ENCODE data around the gene GMEB2.
A peak's percentile ranks its signal among the peaks of the same experiment; 100 is the strongest.
"Not testable (repeated sequence)": the region's sequence is repeated elsewhere in the genome, so short reads cannot be mapped to it uniquely, and the experiment has no call there.

The GMEB2 gene, protein sequence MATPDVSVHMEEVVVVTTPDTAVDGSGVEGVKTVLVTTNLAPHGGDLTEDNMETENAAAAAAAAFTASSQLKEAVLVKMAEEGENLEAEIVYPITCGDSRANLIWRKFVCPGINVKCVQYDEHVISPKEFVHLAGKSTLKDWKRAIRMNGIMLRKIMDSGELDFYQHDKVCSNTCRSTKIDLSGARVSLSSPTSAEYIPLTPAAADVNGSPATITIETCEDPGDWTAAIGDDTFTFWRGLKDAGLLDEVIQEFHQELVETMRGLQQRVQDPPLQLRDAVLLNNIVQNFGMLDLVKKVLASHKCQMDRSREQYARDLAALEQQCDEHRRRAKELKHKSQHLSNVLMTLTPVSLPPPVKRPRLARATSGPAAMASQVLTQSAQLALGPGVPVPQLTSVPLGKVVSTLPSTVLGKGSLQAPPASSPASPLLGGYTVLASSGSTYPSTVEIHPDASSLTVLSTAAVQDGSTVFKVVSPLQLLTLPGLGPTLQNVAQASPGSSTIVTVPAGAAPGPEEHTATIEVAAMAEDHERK

DNA sequence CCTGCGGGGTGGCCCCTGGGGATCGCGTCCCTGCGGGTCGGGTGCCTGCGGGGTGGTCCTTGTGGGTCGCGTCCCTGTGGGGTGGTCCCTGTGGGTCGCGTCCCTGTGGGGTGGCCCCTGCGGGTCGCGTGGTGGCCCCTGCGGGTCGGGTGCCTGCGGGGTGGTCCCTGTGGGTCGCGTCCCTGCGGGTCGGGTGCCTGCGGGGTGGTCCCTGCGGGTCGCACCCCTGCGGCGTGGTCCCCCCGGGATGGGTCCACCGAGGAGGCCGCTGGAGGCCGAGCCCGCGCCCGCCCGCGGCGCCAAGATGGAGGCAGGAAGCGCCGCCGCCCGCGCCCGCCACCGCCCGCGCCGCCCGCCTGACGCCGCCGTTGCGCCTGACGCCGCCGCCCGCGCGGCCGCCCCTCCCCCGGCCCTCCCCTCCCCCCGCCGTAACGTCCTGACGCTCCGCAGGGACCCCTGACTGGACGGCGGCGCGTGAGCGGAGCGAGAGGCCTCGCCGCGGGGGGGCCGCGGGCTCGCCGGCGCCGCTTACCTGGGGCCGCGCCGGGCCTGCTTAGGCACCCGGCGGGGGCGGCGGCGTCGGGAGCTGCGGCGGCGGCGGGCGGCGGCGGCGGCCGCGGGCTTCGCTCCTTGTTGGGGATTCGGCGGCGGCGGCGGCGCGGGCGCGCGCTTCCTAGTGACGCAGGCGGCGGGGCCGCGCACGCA, at the start of gene GMEB2:
TSS of gene GMEB2 (minus strand) at position 678 of the 705 bp plus-strand sequence. CDS start 7,704 bp downstream, outside the sequence.
- DNase-seq (ENCODE audit: low read depth, low spot score), result peak; percentile 13

DNA sequence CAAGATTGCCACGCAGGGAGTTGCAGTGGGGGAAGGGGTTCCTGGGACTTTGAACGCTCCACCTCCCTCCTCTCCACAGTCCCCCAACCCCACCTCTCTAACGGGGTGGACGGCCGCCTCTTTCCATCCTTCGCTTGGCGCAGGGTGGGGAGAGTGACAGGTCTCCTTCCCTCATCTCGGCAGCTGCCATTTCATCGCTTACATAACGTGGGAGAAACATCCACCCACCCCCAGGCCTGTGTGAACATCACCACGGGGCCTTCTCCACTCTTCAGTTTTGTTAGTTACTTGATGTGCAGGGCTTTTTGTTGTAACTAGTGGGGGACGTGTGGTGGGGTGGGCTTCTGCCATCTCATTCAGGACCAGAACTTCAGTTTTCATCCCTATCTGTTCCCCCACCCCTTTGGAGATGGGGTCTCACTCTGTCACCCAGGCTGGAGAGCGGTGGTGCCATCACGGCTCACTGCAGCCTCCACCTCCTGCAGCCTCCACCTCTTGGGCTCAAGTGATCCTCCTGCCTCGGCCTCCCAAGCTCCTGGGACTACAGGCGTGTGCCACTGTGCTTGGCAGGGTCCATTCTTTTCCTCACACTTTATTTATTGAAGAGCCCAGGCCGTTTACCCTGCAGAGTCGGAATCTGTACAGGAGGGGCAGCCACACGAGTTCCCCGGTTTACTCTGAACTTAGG, 48.9 kb upstream of the GMEB2 start:
- no peak for DNase-seq (ENCODE audit: low read depth, low spot score)

DNA sequence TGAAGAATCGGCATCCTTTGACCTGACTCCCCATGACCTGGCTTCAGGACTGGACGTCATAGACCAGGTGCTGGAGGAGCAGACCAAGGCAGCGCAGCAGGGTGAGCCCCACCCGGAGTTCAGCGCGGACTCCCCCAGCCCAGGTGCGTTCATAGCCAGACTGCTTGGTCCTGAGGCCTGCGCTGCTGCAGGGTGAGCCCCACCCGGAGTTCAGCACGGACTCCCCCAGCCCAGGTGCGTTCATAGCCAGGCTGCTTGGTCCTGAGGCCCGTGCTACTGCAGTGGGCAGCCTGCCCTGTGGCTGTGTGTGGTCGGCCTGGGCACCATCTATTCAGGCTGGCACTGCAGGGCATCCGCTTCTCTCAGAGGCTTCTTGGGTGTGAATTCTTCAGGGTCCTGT, 47.0 kb upstream of the GMEB2 start:
- DNase-seq (ENCODE audit: low read depth, low spot score), result no peak

DNA sequence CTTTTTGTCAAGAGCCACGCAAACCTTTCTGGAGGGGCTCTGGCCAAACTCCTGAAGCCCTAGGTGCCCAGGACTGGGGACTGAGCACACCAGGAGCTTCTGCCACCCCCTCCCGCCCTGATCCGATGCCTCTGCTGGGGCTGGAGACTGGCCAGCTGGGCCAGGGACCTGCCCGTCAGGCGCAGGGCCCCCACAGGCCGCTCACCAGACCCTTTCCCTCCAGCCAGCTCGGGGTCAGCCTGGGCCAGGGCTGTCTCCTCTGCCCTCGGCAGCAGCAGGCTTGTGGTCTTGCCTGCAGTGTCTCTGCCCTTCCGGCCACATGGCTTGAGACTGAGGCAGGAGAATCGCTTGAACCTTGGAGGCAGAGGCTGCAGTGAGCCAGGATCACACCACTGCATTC, 45.8 kb upstream of the GMEB2 start:
- no peak for DNase-seq (ENCODE audit: low read depth, low spot score)

DNA sequence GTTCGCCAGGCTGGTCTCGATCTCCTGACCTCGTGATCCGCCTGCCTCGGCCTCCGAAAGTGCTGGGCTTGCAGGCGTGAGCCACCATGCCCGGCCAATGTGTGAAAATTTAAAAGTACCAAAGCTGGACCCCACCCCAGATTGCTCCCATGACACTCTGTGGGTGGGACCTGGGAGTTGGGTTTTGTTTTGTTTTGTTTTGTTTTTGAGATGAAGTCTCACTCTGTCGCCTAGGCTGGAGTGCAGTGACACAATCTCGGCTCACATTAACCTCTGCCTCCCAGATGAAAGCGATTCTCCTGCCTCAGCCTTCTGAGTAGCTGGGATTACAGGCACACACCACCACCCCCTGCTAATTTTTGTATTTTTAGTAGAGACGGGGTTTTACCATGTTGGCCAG, 44.8 kb upstream of the GMEB2 start:
- DNase-seq (ENCODE audit: low read depth, low spot score), result not testable (repeated sequence)

DNA sequence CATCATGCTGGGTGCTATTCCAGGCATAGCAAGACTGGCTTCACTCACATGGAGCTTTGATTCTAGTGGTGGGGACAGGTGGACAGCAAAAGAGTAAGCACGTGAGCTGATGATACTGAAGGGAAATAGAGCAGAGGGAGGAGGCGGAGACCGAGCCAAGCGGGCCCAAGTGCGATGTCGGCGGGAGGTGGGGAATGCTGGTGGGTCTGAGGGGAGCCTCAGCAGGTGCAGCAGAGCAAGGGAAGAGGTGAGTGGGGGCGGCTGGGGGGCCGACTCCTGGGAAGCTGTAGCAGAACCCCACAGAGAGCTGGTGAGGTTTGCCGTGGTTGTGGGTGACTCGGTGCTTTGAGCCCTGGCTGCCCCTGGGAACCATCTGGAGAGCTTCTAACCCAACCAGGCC, 41.5 kb upstream of the GMEB2 start:
- no peak for DNase-seq (ENCODE audit: low read depth, low spot score)

DNA sequence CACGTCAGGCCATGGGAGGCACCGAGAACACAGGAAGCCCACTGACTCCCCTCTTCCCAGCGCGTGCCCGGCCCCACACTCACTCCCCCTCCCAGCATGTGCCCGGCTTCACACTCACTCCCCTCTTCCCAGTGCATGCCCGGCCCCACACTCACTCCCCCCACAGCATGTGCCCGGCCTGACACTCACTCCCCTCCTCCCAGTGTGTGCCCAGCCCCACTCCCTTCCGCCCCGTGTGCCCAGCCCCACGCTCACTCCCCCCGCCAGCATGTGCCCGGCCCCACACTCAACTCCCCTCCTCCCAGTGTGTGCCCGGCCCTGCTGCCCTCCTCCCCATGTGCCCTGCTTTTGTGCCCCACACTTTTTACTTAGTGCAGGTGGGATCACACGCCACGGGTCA, 41.0 kb upstream of the GMEB2 start:
- no peak for DNase-seq (ENCODE audit: low read depth, low spot score)

DNA sequence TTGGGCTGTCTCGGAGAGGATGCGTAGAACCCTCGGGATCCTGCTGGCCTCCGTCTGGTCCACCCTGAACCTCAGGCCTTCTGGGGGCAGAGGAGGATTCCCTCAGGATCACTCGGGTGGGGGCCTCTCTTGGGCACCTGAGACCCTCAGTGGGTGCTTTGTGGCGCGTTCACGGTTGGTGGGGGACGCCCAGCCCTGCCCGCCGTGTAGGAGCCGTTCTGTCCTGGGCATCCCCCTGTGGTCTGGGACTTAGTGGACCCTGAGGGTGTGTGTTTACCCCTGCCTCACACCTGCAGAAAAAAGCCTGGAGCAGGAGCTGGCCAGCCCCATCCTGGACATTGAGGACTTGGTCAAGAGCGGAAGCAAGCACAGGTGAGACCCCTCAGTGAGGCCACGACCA, 38.8 kb upstream of the GMEB2 start:
- DNase-seq (ENCODE audit: low read depth, low spot score), result no peak

DNA sequence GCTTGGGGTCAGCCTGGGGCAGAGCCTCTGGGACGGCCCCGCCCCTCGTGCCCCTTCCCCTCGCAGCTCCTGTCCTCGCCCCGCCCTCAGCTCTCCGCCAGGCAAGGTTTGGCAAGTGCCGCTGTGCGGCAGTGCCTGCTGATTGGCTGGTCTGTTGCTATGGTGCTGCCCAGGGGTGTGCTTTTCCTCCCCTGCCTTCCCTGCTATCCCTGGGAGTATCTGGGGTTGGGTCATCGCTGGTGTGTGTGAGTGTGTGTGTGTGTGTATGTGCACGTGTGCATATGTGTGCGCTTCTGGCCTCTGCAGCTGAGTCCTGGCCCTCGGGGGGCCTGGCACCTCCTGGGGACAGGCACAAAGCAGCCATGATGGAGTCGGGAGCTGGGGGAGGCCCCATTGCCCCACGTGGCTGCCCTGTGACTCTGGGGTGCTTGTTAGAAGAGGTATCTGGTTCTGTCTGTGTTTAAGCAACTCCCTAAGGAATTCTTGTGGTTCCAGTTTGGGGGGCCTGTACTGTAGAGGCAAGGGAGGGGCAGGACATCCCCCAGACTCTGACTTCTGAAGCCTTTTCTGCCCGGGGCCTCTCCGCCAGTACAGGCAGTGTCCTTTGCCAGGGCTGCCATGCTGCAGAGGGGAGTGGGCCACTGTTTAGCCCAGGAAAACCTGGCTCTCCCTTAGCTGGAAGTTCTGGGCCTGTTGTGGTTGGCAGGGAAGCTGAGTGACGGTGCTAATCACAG, 38.1 kb upstream of the GMEB2 start:
- no peak for DNase-seq (ENCODE audit: low read depth, low spot score)

DNA sequence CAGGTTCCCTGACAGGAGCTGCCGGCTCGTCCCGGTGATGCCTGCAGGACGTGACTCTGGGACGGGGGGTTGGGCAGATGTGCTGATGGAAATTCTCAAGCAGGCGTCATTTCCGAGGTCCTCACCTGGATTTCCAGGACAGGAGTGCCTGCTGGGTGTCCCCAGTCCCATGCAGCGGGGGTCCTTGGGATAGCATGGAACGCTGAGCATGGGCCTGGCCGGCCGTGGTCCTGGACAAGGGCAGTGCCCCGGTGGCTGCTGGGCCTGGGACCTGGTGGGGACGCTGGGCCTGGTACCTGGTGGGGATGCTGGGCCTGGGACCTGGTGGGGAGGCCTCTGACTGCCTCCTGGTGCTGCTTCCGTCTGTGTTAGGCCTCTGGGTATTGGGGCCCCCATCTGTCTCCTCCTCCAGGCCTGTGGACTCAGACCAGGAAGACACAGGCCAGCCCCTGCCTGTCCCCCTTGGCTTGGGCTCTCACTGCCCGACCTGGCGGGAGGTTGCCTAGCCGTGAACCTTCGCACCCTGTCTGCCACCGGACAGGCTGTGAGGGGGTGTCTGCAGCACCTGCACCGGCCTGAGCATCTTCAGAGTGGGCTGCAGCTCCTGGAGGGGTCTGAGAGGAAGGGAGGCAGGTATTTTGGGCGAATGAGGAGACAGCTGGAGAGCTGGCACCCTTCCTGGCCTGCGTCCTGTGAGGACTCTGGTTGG, 37.4 kb upstream of the GMEB2 start:
- no peak for DNase-seq (ENCODE audit: low read depth, low spot score)

DNA sequence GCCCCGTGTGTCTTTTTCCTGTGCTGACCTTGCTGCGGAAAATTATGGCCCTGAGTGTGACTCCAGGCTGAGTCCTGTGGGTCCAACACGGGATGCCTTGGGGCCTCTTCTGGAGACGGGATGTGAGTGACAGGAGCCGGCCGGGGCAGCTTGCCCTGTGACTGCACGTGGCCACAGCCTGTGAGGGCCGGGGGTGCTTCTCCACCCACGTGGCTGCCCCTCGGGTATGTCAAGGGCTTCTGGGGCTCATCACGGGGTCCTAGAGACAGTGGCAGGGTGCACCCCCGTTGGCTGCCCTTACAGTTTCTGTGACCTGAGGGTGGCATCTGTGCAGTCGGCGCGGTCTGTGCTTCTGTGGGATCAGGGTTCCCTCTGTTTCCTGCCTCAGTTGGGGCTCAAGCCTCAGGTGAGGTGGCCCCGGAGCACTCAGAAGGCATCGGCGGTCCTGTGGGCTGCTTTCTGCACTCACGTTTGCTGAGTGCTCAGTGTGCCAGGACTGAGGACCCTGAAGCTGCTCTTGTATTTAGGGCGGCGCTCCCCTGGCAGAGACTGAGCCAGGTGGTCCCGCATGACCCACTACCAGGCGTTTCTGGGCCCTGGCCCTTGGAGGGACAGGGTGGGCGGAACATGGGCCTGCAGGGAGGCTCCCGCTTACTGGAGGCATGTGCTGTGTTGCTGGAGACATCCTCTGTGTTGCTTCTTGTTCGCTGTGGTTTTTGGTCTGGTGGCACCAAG, 36.6 kb upstream of the GMEB2 start:
- DNase-seq (ENCODE audit: low read depth, low spot score), result no peak

DNA sequence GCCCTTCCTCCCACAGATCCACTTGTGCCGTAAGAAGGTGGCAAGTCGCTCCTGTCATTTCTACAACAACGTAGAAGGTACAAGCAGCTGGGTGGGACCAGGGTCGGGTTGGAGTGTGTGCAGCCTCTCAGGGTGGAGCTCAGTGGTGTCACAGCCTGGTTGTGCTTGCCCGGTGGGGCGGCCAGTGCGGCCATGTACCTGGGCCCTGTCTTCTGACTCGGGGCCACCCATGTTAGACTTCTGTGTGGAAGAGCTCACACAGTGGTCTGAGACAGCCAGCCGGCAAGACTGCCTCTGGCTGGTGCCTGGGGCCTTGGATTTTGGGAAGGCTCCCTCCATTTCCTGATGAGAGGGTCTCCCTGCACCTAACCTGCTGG, 35.9 kb upstream of the GMEB2 start:
- DNase-seq (ENCODE audit: low read depth, low spot score), result no peak

DNA sequence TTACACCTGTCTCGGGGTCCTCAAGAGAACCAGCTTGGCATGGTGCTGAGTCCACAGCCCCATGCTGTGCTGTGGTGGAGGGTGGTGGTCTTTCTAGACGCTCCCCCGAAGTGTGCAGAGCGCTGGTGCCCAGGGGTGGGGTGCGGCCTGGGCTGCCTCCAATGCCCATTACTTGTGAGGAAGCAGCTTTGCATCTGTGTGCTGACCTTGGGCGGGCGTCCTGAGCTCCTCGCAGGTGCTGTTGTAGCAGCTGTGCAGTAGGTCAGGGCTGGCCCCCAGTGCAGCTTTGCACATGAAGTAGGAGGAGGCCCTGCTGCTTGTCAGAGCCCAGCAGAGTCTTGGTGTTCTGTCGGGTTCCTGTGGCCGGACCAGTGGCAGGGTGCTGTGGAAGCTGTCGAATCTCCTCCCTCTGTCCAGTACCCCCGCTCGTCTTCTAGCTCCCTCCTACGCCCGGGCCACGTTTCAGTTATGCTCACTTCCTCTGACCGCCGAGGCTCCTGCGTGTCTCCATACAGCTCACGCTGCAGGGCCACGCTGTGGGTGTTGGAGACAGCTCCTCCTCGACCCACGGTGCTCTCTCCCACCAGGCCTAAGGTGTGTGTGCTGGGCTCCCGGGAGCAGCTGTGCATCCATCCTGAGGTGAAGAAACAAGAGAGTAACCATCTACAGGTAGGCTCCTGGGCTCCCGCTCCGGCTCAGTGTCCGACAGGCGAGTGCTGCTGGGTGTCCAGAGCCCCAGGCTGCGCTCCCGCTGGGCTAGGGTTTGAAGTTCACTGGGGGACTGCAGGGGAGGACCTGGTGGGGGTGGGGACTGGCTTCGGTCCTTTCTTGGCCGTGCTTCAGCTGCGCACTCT, 35.3 kb upstream of the GMEB2 start:
- no peak for DNase-seq (ENCODE audit: low read depth, low spot score)

DNA sequence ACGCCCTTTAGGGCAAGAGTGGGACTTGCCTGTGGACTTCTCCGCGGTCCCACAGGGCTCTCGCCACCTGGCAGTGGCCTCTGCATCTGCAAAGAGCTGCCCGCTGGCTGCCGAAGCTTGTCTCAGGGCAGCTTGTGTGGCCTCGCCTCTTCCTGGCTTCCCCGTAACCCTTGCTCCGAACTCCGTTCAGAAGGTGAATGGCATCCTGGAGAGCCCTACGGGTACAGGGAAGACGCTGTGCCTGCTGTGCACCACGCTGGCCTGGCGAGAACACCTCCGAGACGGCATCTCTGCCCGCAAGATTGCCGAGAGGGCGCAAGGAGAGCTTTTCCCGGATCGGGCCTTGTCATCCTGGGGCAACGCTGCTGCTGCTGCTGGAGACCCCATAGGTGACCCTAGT, 34.2 kb upstream of the GMEB2 start:
- DNase-seq (ENCODE audit: low read depth, low spot score), result no peak

DNA sequence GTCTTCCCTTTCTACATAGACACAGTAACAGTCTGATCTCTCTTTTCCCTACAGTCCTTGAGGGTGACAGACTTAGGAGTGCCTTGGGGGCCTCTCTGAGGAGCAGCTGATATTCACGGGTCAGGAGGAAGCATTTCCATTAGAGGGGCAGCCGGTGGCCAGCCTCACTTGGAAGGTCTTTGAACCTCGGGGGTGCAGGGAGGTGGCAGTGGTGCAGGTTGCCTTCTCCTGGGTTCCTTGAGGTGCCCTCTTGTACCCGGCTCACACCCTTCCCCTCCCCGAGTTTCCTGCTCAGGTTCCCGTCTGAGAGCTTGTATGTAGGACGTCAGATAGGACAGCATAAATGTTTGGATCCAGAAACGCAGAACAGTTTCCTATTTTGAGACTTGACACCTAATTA, 33.7 kb upstream of the GMEB2 start:
- DNase-seq (ENCODE audit: low read depth, low spot score), result no peak

DNA sequence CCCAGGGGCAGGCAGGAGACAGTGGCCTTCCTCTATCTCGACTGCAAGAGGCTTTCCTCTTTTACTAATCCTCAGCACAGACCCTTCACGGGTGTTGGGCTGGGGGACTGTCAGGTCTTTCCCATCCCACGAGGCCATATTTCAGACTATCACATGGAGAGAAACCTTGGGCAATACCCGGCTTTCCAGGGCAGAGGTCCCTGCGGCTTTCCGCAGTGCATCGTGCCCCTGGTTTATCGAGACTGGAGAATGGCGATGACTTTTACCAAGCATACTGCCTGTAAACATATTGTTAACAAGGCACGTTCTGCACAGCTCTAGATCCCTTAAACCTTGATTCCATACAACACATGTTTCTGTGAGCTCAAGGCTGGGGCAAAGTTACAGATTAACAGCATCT, 33.3 kb upstream of the GMEB2 start:
- not testable (repeated sequence) for DNase-seq (ENCODE audit: low read depth, low spot score)

DNA sequence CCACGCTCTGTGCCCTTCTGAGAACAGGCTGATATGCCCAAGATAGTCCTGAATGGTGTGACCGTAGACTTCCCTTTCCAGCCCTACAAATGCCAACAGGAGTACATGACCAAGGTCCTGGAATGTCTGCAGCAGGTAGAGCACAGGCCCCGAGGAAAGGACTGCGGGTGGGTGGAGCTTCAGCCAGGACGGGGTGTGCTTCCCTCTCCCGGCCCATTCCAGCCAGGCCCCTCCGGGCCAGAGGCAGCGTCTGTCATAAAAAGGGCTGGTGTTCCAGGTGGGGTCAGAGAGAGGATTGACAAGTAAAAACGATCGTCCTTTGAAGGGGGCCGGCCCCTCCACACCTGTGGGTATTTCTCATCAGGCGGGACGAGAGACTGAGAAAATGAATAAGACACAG, 32.5 kb upstream of the GMEB2 start:
- no peak for DNase-seq (ENCODE audit: low read depth, low spot score)

DNA sequence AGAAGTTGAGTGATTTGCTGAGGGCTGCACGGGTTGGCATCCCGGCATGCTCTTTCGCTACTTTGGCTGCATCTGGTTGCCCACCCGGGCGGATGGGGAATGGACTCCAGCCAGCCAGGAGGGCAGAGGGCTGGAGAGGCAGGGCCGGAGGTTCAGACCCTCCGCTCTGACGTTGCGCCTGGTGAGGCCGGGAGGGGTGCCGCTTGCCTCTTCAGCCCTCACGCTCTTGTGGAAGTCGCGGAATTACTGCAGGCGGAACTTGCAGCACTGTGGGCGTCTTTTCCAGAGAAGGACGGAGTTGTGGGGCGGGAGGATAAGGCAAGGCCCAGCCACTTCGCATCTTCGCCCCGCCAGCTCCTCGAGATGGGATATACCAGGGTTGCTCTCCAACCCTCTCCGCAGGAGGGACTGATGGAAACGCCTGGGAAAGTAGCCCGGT, 31.9 kb upstream of the GMEB2 start:
- no peak for DNase-seq (ENCODE audit: low read depth, low spot score)

Data from smooth muscle cell of the brain vasculature (primary cell).